GM12878 (cell line): ENCODE data around the gene TRPC1. TPM values are rescaled to one million over a fixed set of nuclear protein-coding genes. Genes with fewer than 3 reads are reported as not detected.

ENCODE experiments used
- ATAC-seq: fragments of 200-7000 bp; cut with Tn5 transposase; 3 replicates; pipeline ENCODE4 v1.9.1; 2020; ENCODE audit warnings: mild to moderate bottlenecking, moderate library complexity
- BruUV-seq: library from RNA; stranded (reverse); fragments of 400-500 nt; replicated peaks from 2 replicates; lab custom pipeline; 2021; lab: Mats Ljungman, UMichigan
- CTCF ChIA-PET: fragments of 300-600 bp; sonication (Branson Sonifier 250); formaldehyde crosslinking; extraction: SDS; loops from one replicate; lab custom pipeline; 2021; ENCODE audit warnings: inconsistent platforms; lab: Yijun Ruan, JAX
- POLR2A ChIA-PET: fragments of 350-600 bp; formaldehyde crosslinking; extraction: SDS; loops from one replicate; lab custom pipeline; 2021; ENCODE audit warnings: inconsistent platforms; lab: Charles Lee
- RAD21 ChIA-PET: fragments of 300-600 bp; sonication (Branson Sonifier 250); formaldehyde crosslinking; loops from one replicate; lab custom pipeline; 2023; ENCODE audit warnings: antibody characterized with exemption; ENCODE audit not compliant: unreplicated experiment; lab: Charles Lee
- SMC1A ChIA-PET: fragments of 300-600 bp; sonication (Branson Sonifier 250); formaldehyde crosslinking; loops from one replicate; lab custom pipeline; 2023; ENCODE audit not compliant: unreplicated experiment, uncharacterized antibody; lab: Charles Lee
- DNase-seq: peaks from one replicate; pipeline ENCODE4 v3.0.0-alpha.2; 2011; ENCODE audit warnings: low read depth, low spot score
- FAIRE-seq: peaks from 3 replicates; lab custom pipeline; 2011; peaks lifted over from hg19 to GRCh38; lab: Jason Lieb, UNC
- H2AFZ ChIP-seq: 2 replicates; pipeline ENCODE4 v1.6.0; 2011; ENCODE audit warnings: low read depth, low read length, control low read depth; ENCODE audit not compliant: control insufficient read depth
- H3K27ac ChIP-seq: 2 replicates; pipeline ENCODE4 v1.5.1; 2011; ENCODE audit warnings: control low read depth; ENCODE audit not compliant: control insufficient read depth, insufficient read depth
- H3K27me3 ChIP-seq, 2 experiments: replicated peaks in 1 of 2; 2 replicates each; pipeline versions ENCODE4 v1.6.0 to v1.6.1; 2011; ENCODE audit warnings: low read length in 1 of 2; ENCODE audit not compliant: control insufficient read depth in 2 of 2, insufficient read depth in 2 of 2
- H3K36me3 ChIP-seq, 2 experiments: 2 replicates each; pipeline ENCODE4 v1.5.1; 2011; ENCODE audit warnings: low read length in 1 of 2; ENCODE audit not compliant: control insufficient read depth in 2 of 2, insufficient read depth in 2 of 2
- H3K4me1 ChIP-seq: 2 replicates; pipeline ENCODE4 v1.6.1; 2011; ENCODE audit warnings: mild to moderate bottlenecking, low read length, moderate library complexity, mixed read lengths; ENCODE audit not compliant: control insufficient read depth, insufficient read depth
- H3K4me2 ChIP-seq: 2 replicates; pipeline ENCODE4 v1.6.0; 2011; ENCODE audit warnings: control low read depth; ENCODE audit not compliant: control insufficient read depth, insufficient read depth
- H3K4me3 ChIP-seq: fragments of 200-600 bp; sonication (generic); 2 replicates; pipeline ENCODE4 v1.5.1; 2016
- H3K79me2 ChIP-seq: 2 replicates; pipeline ENCODE4 v1.6.0; 2011; ENCODE audit warnings: low read length; ENCODE audit not compliant: control insufficient read depth, insufficient read depth
- H3K9ac ChIP-seq: 2 replicates; pipeline ENCODE4 v1.8.0; 2011; ENCODE audit warnings: low read length, control low read depth, mixed read lengths; ENCODE audit not compliant: control insufficient read depth, insufficient read depth
- H3K9me3 ChIP-seq: replicated peaks from 3 replicates; pipeline ENCODE4 v1.5.1; 2011; ENCODE audit warnings: mild to moderate bottlenecking, low read length; ENCODE audit not compliant: control insufficient read depth, insufficient read depth
- H4K20me1 ChIP-seq: 2 replicates; pipeline ENCODE4 v1.6.0; 2011; ENCODE audit not compliant: control insufficient read depth, insufficient read depth
- CHD2 ChIP-seq: IDR thresholded peaks from 2 replicates; pipeline ENCODE4 v1.6.1; 2011; ENCODE audit warnings: low read depth, low read length, improper control_type of control experiment, borderline replicate concordance
- CUX1 ChIP-seq: IDR thresholded peaks from 2 replicates; pipeline ENCODE4 v1.6.1; 2012; ENCODE audit warnings: improper control_type of control experiment, low read depth, low read length; ENCODE audit not compliant: insufficient replicate concordance
- JUND ChIP-seq: IDR thresholded peaks from 2 replicates; pipeline ENCODE4 v1.6.1; 2012; ENCODE audit warnings: low read depth, mild to moderate bottlenecking, low read length, improper control_type of control experiment, moderate library complexity
- NFYB ChIP-seq: IDR thresholded peaks from 2 replicates; pipeline ENCODE4 v1.6.1; 2011; ENCODE audit warnings: low read depth, mild to moderate bottlenecking, low read length, improper control_type of control experiment, moderate library complexity; ENCODE audit not compliant: insufficient read depth
- RELA ChIP-seq: fragments of 450-650 bp; IDR thresholded peaks from 2 replicates; pipeline ENCODE4 v1.8.0; 2014; ENCODE audit warnings: borderline replicate concordance; ENCODE audit not compliant: partially characterized antibody
- SPI1 ChIP-seq: IDR thresholded peaks from 2 replicates; pipeline ENCODE4 v1.6.1; 2011; ENCODE audit warnings: low read depth, mild to moderate bottlenecking, low read length, moderate library complexity, borderline replicate concordance; ENCODE audit not compliant: insufficient read depth
- ZBTB40 ChIP-seq: fragments of 450-650 bp; IDR thresholded peaks from 2 replicates; pipeline ENCODE4 v1.6.1; 2016; ENCODE audit warnings: mild to moderate bottlenecking, moderate library complexity, borderline replicate concordance
- in situ Hi-C: fragments of 300-500 bp; cut with MboI; formaldehyde crosslinking; loops from 9 replicates; pipeline ENCODE4 v1.14.3; 2018; ENCODE audit warnings: mixed read lengths
- intact Hi-C: fragments of 100-400 bp; cut with micrococcal nuclease; formaldehyde crosslinking; loops from one replicate; pipeline ENCODE4 v1.14.2; 2022; ENCODE audit not compliant: unreplicated experiment
- polyA plus RNA-seq, 11 experiments: library from polyadenylated mRNA; depleted of rRNA in 4 of 11; unstranded in 6 of 11; stranded (reverse) in 5 of 11; fragments of >200 nt; fragmentation: Nextera tagmentation in 4 of 11; fragmentation: Illumina TruSeq in 1 of 11; extraction: Ambion mirVana in 4 of 11; extraction: Trizol in 1 of 11; gene quantifications; 1 replicate in 1 of 11; 2 replicates in 10 of 11; pipeline versions ENCODE4 v1.2.1 to v1.2.3, GENCODE V29; 2011 to 2016; ENCODE audit warnings: inconsistent platforms in 2 of 11, missing spikeins in 2 of 11, low read depth in 1 of 11
- total RNA-seq, 4 experiments: library from RNA; depleted of rRNA in 3 of 4; stranded (reverse); fragments of >200 nt in 3 of 4; fragmentation: Illumina TruSeq in 1 of 4; extraction: Trizol in 1 of 4; gene quantifications; 2 replicates each; pipeline versions ENCODE4 v1.2.1 to v1.2.3, GENCODE V29; 2013 to 2021
- TF ChIP-seq, protein P1 (sequence below), 3 experiments: IDR thresholded peaks in 2 of 3; conservative IDR thresholded peaks in 1 of 3; 2 replicates each; pipeline ENCODE4 v1.5.1; 2011; ENCODE audit warnings: low read depth in 3 of 3, low read length in 3 of 3, mild to moderate bottlenecking in 3 of 3, control low read depth in 2 of 3, moderate library complexity in 2 of 3, inconsistent platforms in 1 of 3, mixed read lengths in 1 of 3; ENCODE audit not compliant: control insufficient read depth in 2 of 3, insufficient read depth in 1 of 3; ENCODE audit errors: extremely low read depth in 1 of 3

The TRPC1 gene
- total and polyA plus RNA-seq, 10 of the 15 experiments (the other 5 are each of a cell fraction or from before 2014, with no cell fraction given), result 0.05 to 2.9 (median 0.17) TPM

GRCh38 chr3:142734834-142735233 is 11.0 kb downstream of the TRPC1 start (continued):
- TF ChIP-seq ZBTB40, result no peak
- no peak for TF ChIP-seq CHD2
- no peak for TF ChIP-seq NFYB
- no peak for TF ChIP-seq RELA
- TF ChIP-seq, protein P1, sequence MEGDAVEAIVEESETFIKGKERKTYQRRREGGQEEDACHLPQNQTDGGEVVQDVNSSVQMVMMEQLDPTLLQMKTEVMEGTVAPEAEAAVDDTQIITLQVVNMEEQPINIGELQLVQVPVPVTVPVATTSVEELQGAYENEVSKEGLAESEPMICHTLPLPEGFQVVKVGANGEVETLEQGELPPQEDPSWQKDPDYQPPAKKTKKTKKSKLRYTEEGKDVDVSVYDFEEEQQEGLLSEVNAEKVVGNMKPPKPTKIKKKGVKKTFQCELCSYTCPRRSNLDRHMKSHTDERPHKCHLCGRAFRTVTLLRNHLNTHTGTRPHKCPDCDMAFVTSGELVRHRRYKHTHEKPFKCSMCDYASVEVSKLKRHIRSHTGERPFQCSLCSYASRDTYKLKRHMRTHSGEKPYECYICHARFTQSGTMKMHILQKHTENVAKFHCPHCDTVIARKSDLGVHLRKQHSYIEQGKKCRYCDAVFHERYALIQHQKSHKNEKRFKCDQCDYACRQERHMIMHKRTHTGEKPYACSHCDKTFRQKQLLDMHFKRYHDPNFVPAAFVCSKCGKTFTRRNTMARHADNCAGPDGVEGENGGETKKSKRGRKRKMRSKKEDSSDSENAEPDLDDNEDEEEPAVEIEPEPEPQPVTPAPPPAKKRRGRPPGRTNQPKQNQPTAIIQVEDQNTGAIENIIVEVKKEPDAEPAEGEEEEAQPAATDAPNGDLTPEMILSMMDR (IDR thresholded peaks at IDR 0.05 in 2 of 3, conservative IDR thresholded peaks at IDR 0.05 in 1 of 3; ENCODE audit: control insufficient read depth in 2 of 3, extremely low read depth in 1 of 3, insufficient read depth in 1 of 3, low read depth in 3 of 3, low read length in 3 of 3), result no peak
- TF ChIP-seq SPI1, result no peak

DNA sequence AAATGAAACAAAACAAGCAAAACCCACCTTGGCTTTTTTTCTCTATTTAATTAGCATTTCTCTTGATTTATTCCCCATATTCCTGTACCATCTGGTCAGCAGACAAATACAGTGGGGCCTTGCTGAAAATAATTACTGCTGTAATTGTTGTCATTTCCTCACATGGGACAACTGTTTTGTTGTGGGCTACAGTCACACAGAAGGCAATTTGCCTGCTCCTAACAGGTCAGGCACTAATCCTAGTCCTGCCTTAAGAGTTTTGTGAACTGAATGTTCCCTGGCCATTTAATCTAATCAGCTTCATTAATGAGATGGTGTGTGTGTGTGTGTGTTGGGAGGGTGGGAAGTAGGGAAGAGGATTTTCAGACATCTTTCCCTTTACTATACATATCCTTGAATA is 11.6 kb downstream of the TRPC1 start:
- Histone ChIP-seq H3K27me3 (no peaks in the 10 kb centered on the region), H3K9ac (no peak overlapping the region), H3K79me2 (no peaks in the 10 kb centered on the region), H3K4me2 (no peak overlapping the region), H3K36me3 (no peaks in the 10 kb centered on the region), H4K20me1 (no peaks in the 10 kb centered on the region), H3K4me3 (no peak overlapping the region), H3K4me1 (no peaks in the 10 kb centered on the region)
- no peak for DNase-seq
- in situ Hi-C loops, result no loop called here
- RAD21 ChIA-PET, result no interaction called here
- intact Hi-C loops, result no loop called here
- no peak for FAIRE-seq
- no peak for ATAC-seq
- SMC1A ChIA-PET, result no interaction called here
- TF ChIP-seq CUX1, result no peak
- TF ChIP-seq JUND, result no peak
- TF ChIP-seq, all 136 proteins: peak for 0
- ChIA-PET CTCF (no interaction called here), POLR2A (no interaction called here)
- H2AFZ ChIP-seq, result no peak overlapping the region
- no peak overlapping the region for H3K27ac ChIP-seq
- H3K9me3 ChIP-seq, result no peaks in the 10 kb centered on the region
- BruUV-seq, result no TSS peak
